GM13977 (cell line): Measurements from ENCODE around the gene CFAP69.
"Not testable (repeated sequence)": the region's sequence is repeated elsewhere in the genome, so short reads cannot be mapped to it uniquely, and the experiment has no call there.

ENCODE experiments used
- DNase-seq: peaks from one replicate; pipeline ENCODE4 v3.0.0; 2012; ENCODE audit warnings: low spot score
- CTCF ChIP-seq: IDR thresholded peaks from 2 replicates; pipeline ENCODE4 v1.5.1; 2012; ENCODE audit warnings: mild to moderate bottlenecking, control low read depth; ENCODE audit not compliant: insufficient read depth; ENCODE audit errors: extremely low read depth, missing control alignments
- in situ Hi-C: fragments of 300-500 bp; cut with MboI; formaldehyde crosslinking; loops from one replicate; pipeline ENCODE4 v1.12.0; 2022; ENCODE audit warnings: low sequenced_read_pairs, low pct_unique_long_range_greater_than_20kb, mixed read lengths, inconsistent platforms; ENCODE audit not compliant: unreplicated experiment

Gene CFAP69

GRCh38 chr7:90322837-90323236, 77.9 kb downstream of the CFAP69 start:
- TF ChIP-seq CTCF, result no peak
- in situ Hi-C loops, result no loop called here
- DNase-seq, result no peak

- no peak for TF ChIP-seq CTCF
- in situ Hi-C loops, result no loop called here
- DNase-seq, result no peak
Measured at GRCh38 chr7:90326500-90326899, 81.5 kb downstream of the CFAP69 start.

- in situ Hi-C loops, result no loop called here
- no peak for DNase-seq
Measured at GRCh38 chr7:90334193-90334843, 89.3 kb downstream of the CFAP69 start.

GRCh38 chr7:90334926-90335325, 90.0 kb downstream of the CFAP69 start:
- in situ Hi-C loops, result not testable (repeated sequence)

More at GRCh38 chr7:90334193-90334843, 89.3 kb downstream of the CFAP69 start:
- TF ChIP-seq CTCF, result no peak

GRCh38 chr7:90337106-90337505, 92.1 kb downstream of the CFAP69 start:
- TF ChIP-seq CTCF, result no peak
- DNase-seq, result no peak
- in situ Hi-C loops, result no loop called here

More at GRCh38 chr7:90334926-90335325, 90.0 kb downstream of the CFAP69 start:
- DNase-seq, result not testable (repeated sequence)

- DNase-seq, result no peak
- TF ChIP-seq CTCF, result no peak
- in situ Hi-C loops, result no loop called here
Measured at GRCh38 chr7:90345016-90345415, 100.0 kb downstream of the CFAP69 start.

GRCh38 chr7:90345595-90346335, 100.8 kb downstream of the CFAP69 start:
- DNase-seq, result no peak
- no peak for TF ChIP-seq CTCF
- in situ Hi-C loops, result no loop called here
